Mucosa of descending colon (tissue), 3 donors: Measurements from ENCODE around the gene PTP4A2. TPM values are rescaled to one million over a fixed set of nuclear protein-coding genes. Genes with fewer than 3 reads are reported as not detected.

Experiments
- ATAC-seq: fragments of 200-7000 bp; cut with Tn5 transposase; one replicate; pipeline ENCODE4 v1.9.1; 2020; ENCODE audit warnings: mild to moderate bottlenecking, moderate library complexity
- DNase-seq, 3 donors: peaks; one replicate each; pipeline ENCODE4 v3.0.0-alpha.2; 2020
- H3K36me3 ChIP-seq: fragments of 200-600 bp; one replicate; pipeline ENCODE4 v1.8.0; 2021; ENCODE audit warnings: low read depth, mild to moderate bottlenecking
- H3K4me1 ChIP-seq: fragments of 200-600 bp; one replicate; pipeline ENCODE4 v1.8.0; 2021; ENCODE audit warnings: low read depth, mild to moderate bottlenecking
- H3K4me3 ChIP-seq: fragments of 200-600 bp; one replicate; pipeline ENCODE4 v1.8.0; 2021; ENCODE audit warnings: mild to moderate bottlenecking
- H3K9me3 ChIP-seq: fragments of 200-600 bp; one replicate; pipeline ENCODE4 v1.8.0; 2021; ENCODE audit warnings: mild to moderate bottlenecking
- CTCF ChIP-seq: fragments of 200-600 bp; IDR thresholded peaks from one replicate; pipeline ENCODE4 v1.8.0; 2022; ENCODE audit warnings: antibody characterized with exemption, mild to moderate bottlenecking
- intact Hi-C, 2 donors: fragments of 100-400 bp; cut with DNase I in 1 of 2; cut with micrococcal nuclease in 1 of 2; formaldehyde crosslinking; loops; one replicate each; pipeline versions ENCODE4 v1.11.0 to v1.11.1; 2022; cut with DNase I, micrococcal nuclease
- total RNA-seq, 3 donors: library from RNA; stranded (reverse); fragmentation: NEBNext Ultra II Directional in 2 of 3; extraction: Animal tissue kit (Norgen Biotek cat#: 25700) in 2 of 3; gene quantifications; one replicate each; pipeline versions ENCODE4 v1.2.1 to v1.2.4, GENCODE V29; 2021 to 2023
- donor health status: DM: no; HTN: no; CAD: no; lungs with moderate emphysema.
- donor health status: DM: no; HTN: no; CAD: no.
- donor health status: DM: no; HTN: yes; CAD: no.

Gene PTP4A2
- total RNA-seq, 3 donors from 2014 or later: 211 to 307 (median 298) TPM

- H3K4me1 ChIP-seq: no peaks in the 10 kb centered on the region
- ATAC-seq (no peak), DNase-seq (no peak)
- no peak for TF ChIP-seq CTCF
- no peaks in the 10 kb centered on the region for H3K36me3 ChIP-seq
- intact Hi-C loops: no loop called here
- H3K4me3 ChIP-seq: no peak overlapping the region
- no peaks in the 10 kb centered on the region for H3K9me3 ChIP-seq
Measured at GRCh38 chr1:31877544-31877943, 60.6 kb downstream of the PTP4A2 start.

GRCh38 chr1:31875636-31876236, 62.4 kb downstream of the PTP4A2 start:
- no peaks in the 10 kb centered on the region for H3K36me3 ChIP-seq
- H3K4me1 ChIP-seq: no peaks in the 10 kb centered on the region
- no peak for TF ChIP-seq CTCF
- ATAC-seq (peak; percentile 81), DNase-seq (no peak)
- intact Hi-C loops: no loop called here
- H3K9me3 ChIP-seq: no peaks in the 10 kb centered on the region
- no peak overlapping the region for H3K4me3 ChIP-seq

GRCh38 chr1:31874942-31875341, 63.2 kb downstream of the PTP4A2 start:
- TF ChIP-seq CTCF: no peak
- H3K36me3 ChIP-seq: no peaks in the 10 kb centered on the region
- intact Hi-C loops: no loop called here
- no peak overlapping the region for H3K4me3 ChIP-seq
- no peak for ATAC-seq
- H3K9me3 ChIP-seq: no peaks in the 10 kb centered on the region
- H3K4me1 ChIP-seq: no peaks in the 10 kb centered on the region
- DNase-seq: no peak

- Histone ChIP-seq H3K4me1 (no peaks in the 10 kb centered on the region), H3K9me3 (no peaks in the 10 kb centered on the region), H3K36me3 (no peaks in the 10 kb centered on the region), H3K4me3 (no peak overlapping the region)
- no peak for TF ChIP-seq CTCF
- DNase-seq (no peak), ATAC-seq (peak; percentile 37)
- intact Hi-C loops: no loop called here
Measured at GRCh38 chr1:31872658-31873636, 65.2 kb downstream of the PTP4A2 start.

GRCh38 chr1:31871703-31872102, 66.5 kb downstream of the PTP4A2 start:
- no peak overlapping the region for H3K4me3 ChIP-seq
- H3K9me3 ChIP-seq: no peaks in the 10 kb centered on the region
- TF ChIP-seq CTCF: no peak
- DNase-seq (no peak), ATAC-seq (no peak)
- intact Hi-C loops: no loop called here
- H3K36me3 ChIP-seq: no peaks in the 10 kb centered on the region
- no peaks in the 10 kb centered on the region for H3K4me1 ChIP-seq
